Cardiac fibroblast (primary cell): ENCODE measurements around the gene GJB4.
"Not testable (repeated sequence)": the region's sequence is repeated elsewhere in the genome, so short reads cannot be mapped to it uniquely, and the experiment has no call there.

Source experiments
- DNase-seq, 2 donors: peaks; one replicate each; pipeline versions ENCODE4 v3.0.0 to v3.0.0-alpha.2; 2010; ENCODE audit warnings: low read depth in 2 of 2
- H3K4me3 ChIP-seq, 2 donors: replicated peaks in 1 of 2; 1 replicate in 1 of 2; 2 replicates in 1 of 2; pipeline ENCODE4 v1.5.1; 2011; ENCODE audit warnings: low read depth in 2 of 2, low read length in 2 of 2, mild to moderate bottlenecking in 2 of 2, moderate library complexity in 1 of 2
- TF ChIP-seq, protein P1 (sequence below): IDR thresholded peaks from one replicate; pipeline ENCODE4 v1.5.1; 2011; ENCODE audit warnings: low read depth, mild to moderate bottlenecking, low read length, inconsistent platforms

GJB4 gene

GRCh38 chr1:34795916-34796315 lies 36.4 kb downstream of the GJB4 start:
- DNase-seq, result no peak
- TF ChIP-seq, protein P1, sequence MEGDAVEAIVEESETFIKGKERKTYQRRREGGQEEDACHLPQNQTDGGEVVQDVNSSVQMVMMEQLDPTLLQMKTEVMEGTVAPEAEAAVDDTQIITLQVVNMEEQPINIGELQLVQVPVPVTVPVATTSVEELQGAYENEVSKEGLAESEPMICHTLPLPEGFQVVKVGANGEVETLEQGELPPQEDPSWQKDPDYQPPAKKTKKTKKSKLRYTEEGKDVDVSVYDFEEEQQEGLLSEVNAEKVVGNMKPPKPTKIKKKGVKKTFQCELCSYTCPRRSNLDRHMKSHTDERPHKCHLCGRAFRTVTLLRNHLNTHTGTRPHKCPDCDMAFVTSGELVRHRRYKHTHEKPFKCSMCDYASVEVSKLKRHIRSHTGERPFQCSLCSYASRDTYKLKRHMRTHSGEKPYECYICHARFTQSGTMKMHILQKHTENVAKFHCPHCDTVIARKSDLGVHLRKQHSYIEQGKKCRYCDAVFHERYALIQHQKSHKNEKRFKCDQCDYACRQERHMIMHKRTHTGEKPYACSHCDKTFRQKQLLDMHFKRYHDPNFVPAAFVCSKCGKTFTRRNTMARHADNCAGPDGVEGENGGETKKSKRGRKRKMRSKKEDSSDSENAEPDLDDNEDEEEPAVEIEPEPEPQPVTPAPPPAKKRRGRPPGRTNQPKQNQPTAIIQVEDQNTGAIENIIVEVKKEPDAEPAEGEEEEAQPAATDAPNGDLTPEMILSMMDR, result no peak
- no peak overlapping the region for H3K4me3 ChIP-seq

GRCh38 chr1:34796990-34797389 lies 37.5 kb downstream of the GJB4 start:
- H3K4me3 ChIP-seq, result no peak overlapping the region
- TF ChIP-seq, protein P1, result no peak
- no peak for DNase-seq

DNA sequence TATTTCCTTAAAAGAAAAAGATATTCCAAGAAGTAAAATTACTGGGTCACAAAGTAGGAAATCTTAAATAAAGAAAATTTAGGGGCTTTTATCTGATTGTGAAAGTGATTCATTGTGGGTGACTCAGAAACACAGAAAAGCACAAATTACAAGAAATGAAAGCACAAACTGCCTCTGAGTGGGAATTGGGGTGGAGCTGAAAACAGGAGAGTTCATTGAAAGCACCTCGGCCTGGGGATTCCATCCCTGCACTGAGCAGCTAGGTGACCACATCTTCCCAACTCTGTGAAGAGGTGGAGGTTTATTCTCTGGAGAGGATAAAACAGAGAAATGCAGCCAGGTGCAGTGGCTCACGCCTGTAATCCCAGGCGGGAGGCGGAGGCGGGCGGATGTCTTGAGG lies 40.7 kb downstream of the GJB4 start:
- TF ChIP-seq, protein P1, result no peak
- DNase-seq, result peak; percentile 27 to 56
- H3K4me3 ChIP-seq, result no peak overlapping the region

GRCh38 chr1:34803770-34804169 lies 44.2 kb downstream of the GJB4 start:
- TF ChIP-seq, protein P1, result no peak
- DNase-seq, result no peak
- no peak overlapping the region for H3K4me3 ChIP-seq

- DNase-seq, result peak in 1 of 2 donors; percentile 39
- no peak overlapping the region for H3K4me3 ChIP-seq
- TF ChIP-seq, protein P1, result no peak
Measured at GRCh38 chr1:34806396-34806795, 46.9 kb downstream of the GJB4 start.

DNA sequence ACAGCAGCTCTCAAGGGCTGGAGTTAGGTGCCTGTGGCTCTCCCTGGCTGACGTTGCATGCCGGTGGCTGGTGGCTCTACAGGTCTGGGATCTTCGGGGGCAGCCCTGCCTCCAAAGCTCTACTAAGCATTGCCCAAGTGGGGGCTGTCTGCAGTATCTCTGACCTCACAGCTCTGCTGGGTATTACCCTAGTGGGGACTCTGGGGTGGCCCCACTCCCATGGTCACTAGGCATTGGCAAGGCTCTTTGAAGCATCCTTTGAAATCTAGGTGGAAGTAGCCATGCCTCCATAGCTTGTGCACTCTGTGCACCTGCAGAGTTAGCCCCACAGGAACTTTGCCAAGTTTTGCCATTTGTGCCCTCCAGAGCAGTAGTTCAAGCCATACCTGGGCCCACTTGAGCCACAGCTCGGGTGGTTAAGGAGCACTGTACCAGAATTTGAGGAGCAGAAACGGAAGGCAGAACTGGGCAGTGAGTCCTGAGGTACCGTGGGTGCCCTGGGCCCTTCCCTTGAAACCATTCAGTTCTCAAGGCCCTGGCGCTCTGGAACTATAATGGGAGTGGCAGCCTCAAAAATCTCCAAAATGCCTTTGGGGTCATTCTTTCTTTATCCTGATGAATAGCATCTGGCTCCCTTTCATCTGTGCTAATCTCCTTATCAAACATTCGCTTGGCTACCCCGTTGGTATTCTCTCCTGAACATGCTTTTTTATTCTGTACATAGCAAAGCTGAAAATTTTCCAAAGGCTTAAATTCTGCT lies 48.7 kb downstream of the GJB4 start:
- no peak for DNase-seq
- no peak overlapping the region for H3K4me3 ChIP-seq
- TF ChIP-seq, protein P1, result no peak

DNA sequence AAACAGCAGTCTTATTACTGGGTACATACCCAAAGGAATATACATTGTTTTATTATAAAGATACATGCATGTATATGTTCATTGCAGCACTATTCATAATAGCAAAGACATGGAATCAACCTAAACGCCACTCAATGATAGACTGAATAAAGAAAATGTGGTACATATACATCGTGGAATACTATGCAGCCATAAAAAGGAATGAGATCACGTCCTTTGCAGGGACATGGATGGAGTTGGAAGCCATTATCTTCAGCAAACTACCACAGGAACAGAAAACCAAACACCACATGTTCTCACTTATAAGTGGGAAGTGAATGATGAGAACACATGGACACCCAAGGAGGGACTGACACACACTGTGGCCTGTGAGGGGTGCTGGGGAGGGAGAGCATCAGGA lies 51.2 kb downstream of the GJB4 start:
- not testable (repeated sequence) for DNase-seq, H3K4me3 ChIP-seq
